HG03025 (cell line): ENCODE results near the gene BMERB1.
"Not testable (repeated sequence)": the region's sequence is repeated elsewhere in the genome, so short reads cannot be mapped to it uniquely, and the experiment has no call there.

Experiments used
- ATAC-seq: cut with Tn5 transposase; IDR thresholded peaks from one replicate; pipeline ENCODE4 v1.9.1; 2021; ENCODE audit warnings: mild to moderate bottlenecking, moderate library complexity; ENCODE audit not compliant: unreplicated experiment, low FRiP score

Gene BMERB1

DNA sequence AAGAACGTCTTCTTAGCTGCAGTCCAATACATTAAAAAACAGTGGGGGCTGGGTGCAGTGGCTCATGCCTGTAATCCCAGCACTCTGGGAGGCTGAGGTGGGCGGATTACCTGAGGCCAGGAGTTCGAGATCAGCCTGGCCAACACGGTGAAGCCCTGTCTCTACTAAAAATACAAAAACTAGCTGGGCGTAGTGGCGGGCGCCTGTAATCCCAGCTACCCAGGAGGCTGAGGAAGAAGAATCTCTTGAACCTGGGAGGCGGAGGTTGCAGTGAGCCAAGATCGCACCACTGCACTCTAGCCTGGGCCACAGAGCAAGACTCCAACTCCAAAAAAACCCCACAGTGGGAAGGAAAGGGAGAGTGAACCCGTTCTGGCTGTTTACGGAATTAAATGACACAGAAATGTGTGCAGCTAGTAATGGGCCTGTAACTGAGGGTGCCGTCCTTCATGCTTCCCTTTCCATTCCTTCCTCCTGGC lies 172.9 kb downstream of the BMERB1 start:
- not testable (repeated sequence) for ATAC-seq

DNA sequence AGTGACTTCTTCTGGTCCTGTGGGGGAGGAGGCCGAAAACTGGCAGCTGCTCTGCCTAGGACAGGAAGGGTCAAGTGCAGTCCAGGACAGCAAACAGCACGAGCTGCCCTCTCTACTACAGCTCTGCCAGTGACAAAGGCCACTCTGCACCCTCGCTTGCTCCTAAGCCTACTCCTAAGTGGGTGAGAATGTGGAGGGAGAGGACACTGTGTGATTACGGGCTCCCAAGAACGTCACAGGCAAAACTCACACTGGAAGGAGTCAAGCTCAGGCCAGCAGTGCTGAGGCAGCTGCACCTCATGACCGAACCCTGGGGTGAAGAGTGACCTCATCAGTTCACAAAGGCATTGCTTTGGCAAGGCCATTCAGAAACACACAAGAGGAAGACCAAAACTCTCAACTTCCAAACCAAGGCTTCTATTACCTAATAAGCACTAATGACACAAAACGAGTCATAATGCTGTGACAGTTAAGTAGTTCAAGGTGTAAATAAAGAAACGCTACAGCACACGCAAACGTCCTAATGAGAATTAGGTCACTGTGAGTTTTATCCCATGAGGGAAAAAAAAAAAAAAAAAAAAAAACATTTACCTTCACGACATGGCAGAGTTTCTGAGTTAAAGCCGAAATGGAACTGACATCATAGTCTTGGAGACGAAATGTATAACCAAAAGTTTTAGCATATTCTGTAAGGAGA lies 173.5 kb downstream of the BMERB1 start:
- ATAC-seq, result no peak

DNA sequence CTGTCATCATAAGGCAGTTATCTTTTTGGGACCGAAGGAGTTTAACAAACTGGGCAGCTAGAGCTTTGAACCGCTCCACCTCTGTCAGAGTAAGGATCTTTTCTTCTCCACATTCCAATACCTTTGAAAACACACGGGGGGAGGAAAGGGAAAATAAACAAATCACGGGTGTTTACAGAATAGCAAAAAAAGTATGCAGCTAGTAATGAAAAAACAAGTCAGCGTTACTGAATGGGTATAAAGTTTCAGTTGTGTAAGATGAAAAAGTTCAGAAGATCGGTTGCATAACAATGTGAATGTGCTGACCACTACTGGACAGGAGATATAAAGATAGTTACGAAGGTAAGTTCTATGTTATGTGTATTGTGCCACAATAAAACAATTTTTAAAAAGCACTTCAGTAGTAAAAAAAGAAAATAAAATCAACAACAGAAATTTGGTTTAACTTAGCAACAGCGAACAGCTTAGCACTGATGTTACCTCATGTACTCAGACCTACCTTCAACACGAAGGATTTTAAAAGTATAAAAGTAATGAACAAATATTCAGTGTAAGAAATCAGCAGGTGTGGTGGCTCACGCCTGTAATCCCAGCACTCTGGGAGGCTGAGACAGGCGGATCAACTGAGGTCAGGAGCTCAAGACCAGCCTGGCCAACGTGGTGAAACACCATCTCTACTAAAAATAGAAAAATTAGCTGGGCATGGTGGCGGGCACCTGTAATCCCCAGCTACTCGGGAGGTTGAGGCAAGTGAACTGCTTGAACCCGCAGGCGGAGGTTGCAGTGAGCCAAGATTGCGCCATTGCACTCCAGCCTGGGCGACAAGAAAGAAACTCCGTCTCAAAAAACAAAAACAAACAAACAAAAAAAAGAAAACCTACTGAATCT lies 174.3 kb downstream of the BMERB1 start:
- no peak for ATAC-seq

DNA sequence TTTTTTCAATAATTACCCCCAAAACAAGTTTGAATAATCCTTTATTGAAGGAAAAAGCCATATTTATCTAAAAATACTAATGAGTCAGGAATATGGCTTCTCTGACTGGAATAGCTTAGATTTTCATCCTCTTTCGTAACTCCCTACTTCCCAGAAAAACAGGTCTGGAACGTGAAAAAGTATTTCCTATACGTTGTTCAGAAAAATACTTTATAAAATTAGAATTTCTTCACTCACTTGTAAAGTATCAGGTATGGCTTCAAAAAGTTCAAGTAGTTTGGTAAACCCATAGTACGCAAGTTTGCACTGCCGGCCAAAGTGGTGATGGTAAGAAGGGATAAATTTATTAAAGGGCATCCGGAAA lies 174.9 kb downstream of the BMERB1 start:
- no peak for ATAC-seq

DNA sequence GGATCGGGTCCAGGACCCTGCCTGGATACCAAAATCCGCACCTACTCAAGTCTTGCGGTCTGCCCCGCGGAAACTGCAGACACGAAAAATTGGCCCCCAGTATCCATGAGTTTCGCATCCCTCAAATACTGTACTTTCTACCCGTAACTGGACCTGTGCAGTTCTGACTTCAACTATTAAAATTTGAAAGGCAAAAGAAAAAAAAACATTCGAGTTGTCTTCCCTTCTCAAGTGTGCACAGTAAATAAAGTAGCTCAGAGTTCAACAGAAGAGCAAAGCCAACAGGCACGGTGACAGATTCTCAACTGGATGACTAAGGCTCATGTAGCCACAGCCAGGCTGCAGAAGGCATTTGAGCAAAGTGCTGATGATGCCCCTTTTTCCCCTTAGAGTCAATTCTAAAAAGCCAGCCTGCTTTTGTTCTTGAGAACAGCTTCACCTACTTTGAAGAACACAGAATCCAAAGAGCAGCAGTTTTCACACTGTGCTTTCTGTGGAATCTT lies 176.0 kb downstream of the BMERB1 start:
- ATAC-seq, result no peak

DNA sequence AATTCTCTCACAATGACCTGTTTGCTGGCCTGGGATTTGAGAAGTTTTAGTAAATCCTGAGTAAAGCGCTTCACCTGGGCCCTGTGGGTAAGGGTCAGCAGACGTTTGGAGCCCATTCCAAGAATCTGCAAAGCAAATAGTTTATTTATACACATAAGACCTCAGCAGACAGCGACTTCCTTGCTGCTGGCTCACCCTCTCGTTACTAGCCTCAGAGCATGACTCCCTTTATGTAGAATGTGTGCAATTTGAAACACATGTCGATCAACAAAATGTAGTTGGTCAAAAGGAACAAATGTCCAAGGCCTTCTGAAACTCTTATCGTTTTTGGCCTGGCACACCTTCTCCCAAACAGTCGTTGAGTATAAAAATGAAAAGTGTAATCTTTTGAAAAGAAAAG lies 177.2 kb downstream of the BMERB1 start:
- ATAC-seq, result no peak

DNA sequence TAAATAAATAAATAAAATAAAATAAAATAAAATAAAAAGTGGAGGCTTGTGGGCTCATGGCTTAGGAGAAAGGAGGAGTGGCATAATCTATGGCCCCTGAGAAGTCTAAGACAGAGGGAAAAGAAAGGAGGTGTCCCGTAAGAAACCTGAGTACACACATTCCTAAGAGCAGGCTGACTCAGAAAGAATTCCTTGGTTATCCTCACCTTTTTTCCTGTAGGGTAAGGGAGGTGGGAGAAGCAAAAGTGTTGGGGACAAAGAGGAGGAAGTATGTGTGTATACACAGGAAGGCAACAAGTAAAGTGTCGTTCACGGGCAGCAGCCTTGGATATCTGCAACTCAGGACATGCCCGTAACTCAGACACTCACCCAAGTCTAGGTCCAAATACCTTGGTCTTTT lies 179.3 kb downstream of the BMERB1 start:
- no peak for ATAC-seq

DNA sequence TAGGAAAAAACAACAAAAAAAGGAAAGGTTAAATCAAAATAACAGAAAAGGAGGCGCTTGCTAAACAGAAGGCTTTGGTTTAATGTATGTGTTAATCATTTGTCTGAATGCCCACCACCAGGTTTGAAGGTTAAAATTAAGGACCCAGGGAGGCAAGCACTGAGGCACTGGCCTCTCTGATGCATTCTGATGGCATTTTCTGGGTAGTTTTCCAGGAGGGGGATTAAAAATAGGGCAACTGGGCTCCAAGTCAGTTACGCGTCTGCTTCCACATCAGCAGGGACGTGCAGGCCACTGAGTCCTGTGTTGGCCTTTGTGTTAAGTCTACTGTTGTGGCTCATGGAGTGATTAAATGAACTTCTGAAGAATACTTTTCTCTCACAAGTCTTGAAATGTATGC lies 181.6 kb downstream of the BMERB1 start:
- no peak for ATAC-seq

DNA sequence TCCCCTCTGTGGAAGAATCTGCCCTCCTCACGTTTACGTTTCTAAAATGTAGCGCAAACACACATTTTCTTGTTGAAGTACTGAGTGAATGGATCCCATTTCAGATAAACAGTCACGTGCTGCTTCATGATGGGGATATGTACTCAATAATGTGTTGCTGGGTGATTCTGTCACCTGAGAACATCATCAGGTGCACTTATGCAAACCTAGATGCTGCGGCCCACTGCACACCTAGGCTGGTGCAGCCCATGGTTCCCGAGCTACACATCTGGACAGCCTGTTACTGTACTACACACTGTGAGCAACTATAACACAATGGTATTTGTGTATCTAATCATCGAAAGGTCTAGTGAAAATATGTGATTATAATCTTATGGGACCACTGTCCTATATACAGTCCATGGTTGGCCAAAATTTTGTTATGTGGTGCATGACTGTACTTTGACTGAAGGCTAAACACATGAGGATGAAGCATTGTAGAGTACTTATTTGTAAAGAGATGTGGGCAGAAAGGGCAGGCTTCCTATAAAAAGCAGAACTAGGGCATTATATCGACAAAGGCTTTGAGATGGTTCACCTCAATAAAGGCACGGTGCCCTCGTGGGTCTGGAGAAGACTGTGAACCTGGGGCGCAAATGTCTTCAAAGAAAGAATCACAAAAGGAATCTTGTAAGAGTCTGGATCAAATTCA lies 182.2 kb downstream of the BMERB1 start:
- no peak for ATAC-seq

DNA sequence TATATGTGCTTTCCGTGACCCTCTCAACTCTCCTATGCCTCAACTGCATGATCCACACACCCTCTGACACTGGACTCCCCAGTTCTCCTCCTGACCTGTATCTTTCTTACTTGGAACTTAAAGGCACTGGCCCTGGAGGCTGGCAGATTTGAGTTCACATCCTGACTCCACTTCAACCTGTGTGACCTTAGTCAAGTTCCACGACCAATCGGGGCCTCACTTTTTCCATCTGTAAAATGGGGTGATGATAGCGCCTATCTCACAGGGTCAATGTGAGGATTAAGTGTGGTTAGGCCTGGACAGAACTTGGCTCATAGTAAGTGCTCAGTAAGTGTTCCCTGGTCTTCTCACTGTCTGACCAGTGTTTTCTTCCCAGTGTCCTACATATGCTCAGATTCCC lies 183.5 kb downstream of the BMERB1 start:
- no peak for ATAC-seq

DNA sequence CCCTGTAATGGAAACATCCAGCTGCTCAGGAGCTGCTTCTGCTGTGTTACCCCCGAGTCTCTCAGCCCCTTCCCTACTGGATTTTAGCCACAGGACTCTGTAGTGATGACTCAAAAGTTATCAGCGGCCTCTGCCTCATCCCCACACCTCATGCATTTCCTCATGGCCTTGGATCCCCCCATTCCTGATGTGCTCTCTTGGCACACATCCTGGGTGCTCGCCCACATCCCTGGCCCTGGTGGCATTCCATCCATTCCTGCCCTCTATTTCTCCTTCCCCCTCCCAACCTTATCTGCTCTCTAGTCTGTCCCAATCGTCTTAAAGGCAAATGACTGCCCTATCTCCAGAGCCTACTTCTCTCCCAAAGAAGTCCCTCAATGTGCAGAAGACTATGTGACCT lies 184.0 kb downstream of the BMERB1 start:
- no peak for ATAC-seq

DNA sequence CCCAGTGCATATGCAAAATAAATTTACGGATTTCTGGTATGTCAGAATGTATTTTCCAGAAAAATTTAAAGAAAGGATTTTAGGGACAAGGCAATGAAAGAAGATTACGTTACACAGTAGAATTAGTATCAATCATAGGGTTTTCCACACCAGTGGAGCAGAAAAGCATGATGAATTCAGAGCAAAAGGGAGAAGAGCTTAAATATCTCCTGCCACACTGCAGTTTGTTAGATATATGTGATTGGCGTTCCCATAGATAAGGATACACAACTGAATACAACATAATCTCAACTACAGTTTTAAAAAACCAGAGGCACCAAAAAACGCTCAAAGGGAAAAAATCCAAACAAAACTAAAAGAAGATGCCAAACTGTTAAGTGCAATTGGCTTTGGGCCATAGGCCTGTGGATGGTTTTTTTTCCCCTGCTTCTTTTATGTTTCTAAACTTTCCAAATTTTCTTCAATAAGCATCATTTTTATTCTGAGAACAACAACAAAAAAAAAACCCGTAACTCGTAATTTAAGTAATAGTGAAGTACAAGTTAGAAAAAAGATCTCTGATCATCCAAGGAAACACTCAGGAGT lies 186.3 kb downstream of the BMERB1 start:
- no peak for ATAC-seq

DNA sequence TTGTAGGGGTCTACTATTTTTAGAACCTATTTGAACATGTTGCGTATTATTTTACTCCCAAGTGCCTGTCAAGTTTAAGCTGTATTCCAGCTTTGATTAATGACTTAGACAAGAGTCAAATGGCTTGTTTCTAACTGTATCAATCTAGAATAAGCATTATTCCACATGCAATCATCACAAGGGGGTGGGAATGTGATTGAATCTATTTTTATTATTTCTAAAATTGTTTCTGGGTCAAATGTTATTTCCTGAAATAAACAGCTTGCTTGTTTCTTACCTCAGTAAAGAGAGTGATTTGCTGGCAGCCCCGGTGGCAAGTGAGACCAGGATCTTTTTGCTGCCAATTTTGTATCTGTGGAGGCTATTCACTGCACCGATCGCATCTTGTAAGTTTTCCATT lies 187.1 kb downstream of the BMERB1 start:
- no peak for ATAC-seq

DNA sequence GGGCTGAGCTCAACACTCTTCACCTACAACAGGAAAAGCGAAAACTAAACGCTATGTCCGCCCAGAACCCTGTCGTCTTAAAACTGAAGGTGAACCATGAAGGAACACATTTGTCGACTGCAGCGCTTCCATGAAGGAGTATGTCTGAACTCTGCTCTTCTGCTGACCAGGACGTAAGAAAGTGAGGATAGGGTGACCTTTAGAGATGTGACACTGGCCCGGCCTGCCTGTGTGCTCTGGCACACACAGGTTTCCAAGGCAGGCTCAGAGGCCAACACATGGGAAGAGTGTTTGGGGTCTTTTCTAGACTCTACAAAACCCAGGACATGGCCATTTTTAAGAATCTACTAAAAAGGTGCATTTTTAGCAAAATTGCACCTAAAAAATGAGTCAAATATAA lies 187.5 kb downstream of the BMERB1 start:
- ATAC-seq, result no peak

DNA sequence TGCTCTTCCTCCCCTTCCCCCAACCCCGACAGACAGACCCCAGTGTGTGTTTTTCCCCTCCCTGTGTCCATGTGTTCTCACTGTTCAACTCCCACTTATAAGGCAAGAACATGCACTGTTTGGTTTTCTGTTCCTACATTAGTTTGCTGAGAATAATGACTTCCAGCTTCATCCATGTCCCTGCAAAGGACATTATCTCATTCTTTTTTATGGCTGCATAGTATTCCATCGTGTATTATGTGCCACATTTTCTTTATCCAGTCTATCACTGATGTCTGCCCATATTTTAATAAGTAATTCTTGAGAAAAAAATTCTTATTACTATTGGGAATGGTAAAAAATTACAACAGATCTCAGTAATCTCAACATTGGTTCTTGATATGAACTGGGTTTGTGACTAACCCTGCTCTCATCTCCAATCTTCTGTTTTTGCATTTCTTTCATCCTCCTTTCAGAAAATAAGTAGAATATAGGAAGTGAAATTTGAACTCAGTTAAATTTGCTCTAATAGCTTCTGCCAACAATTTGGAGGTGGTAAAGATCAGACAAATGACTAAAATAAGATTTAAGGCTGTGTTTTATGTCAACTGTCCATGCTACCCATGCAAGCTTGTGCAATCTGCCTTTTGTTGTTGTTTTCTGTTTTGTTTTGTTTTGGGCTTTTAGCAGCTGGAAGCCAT lies 197.5 kb downstream of the BMERB1 start:
- no peak for ATAC-seq

DNA sequence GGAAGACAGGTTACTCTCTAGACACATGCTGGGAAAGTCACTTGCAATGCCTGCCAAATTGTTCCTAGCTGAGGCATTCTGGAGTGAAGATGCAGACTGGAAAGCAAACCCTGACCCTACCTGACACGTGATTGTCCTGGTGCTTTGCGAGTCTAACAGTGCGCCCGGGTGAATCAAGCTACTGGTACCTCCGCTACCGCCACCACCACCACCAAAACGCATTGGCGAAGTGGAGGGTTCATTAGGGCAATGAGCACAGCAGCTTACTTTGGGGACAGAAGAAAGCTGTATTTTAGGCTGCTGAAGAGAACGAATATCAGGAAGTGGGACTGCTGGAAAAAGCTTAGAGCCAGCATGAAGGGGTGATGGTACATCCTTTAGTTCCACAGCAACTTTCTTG lies 201.5 kb downstream of the BMERB1 start:
- ATAC-seq, result no peak

DNA sequence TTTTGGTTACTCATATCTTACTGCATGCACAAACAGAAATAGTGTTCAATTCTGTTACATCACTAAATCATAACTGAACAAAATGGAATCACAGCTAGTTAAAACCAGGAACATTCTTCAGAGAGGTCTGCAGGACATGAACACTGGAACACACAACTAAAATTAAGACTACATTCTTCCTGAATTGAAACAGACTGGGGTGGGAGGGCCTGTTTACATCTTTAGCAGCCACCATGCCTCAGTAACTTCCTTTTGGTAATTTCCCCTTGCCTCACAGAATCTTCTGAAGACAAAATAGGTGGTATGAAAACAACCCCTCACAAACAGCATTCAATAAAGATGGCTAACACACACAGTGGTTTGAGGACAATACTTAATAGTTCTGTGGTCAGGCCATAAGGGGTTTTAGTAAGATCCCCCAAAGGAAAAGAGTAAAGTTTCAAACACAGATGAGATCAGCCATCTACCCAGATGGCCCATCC lies 202.0 kb downstream of the BMERB1 start:
- no peak for ATAC-seq
